8988T (cell line): ENCODE measurements around the gene IDH3B.

ENCODE experiments used
- DNase-seq: peaks from one replicate; pipeline ENCODE4 v3.0.0; 2011

The IDH3B gene

GRCh38 chr20:2655331-2656116 is 8.5 kb downstream of the IDH3B start:
- DNase-seq, result no peak

- DNase-seq, result no peak
Observed at GRCh38 chr20:2654831-2655230, 9.2 kb downstream of the IDH3B start.

GRCh38 chr20:2654384-2654822 is 9.6 kb downstream of the IDH3B start:
- DNase-seq, result no peak

- DNase-seq, result no peak
Observed at GRCh38 chr20:2653556-2654383, 10.2 kb downstream of the IDH3B start.

- no peak for DNase-seq
Observed at GRCh38 chr20:2652724-2653555, 11.1 kb downstream of the IDH3B start.

GRCh38 chr20:2651772-2652723 is 12.0 kb downstream of the IDH3B start, which contains the start of gene NOP56:
NOP56 (plus strand) TSS chr20:2652632; CDS start chr20:2652661, 29 bp downstream.
- peak; percentile 78 for DNase-seq

- no peak for DNase-seq
Observed at GRCh38 chr20:2643708-2644107, 20.3 kb downstream of the IDH3B start.

- no peak for DNase-seq
Observed at GRCh38 chr20:2640899-2641298, 23.1 kb downstream of the IDH3B start.

- DNase-seq, result no peak
Observed at GRCh38 chr20:2640260-2640659, 23.8 kb downstream of the IDH3B start.

GRCh38 chr20:2637246-2637645 is 26.8 kb downstream of the IDH3B start:
- no peak for DNase-seq

- no peak for DNase-seq
Observed at GRCh38 chr20:2633381-2633780, 30.6 kb downstream of the IDH3B start.

GRCh38 chr20:2631228-2631627 is 32.8 kb downstream of the IDH3B start:
- no peak for DNase-seq

GRCh38 chr20:2626853-2627541 is 37.0 kb downstream of the IDH3B start:
- no peak for DNase-seq

- DNase-seq, result no peak
Observed at GRCh38 chr20:2625062-2625461, 39.0 kb downstream of the IDH3B start.

GRCh38 chr20:2624190-2624589 is 39.8 kb downstream of the IDH3B start:
- no peak for DNase-seq

- DNase-seq, result no peak
Observed at GRCh38 chr20:2619961-2620595, 43.9 kb downstream of the IDH3B start.

- no peak for DNase-seq
Observed at GRCh38 chr20:2619337-2619736, 44.7 kb downstream of the IDH3B start.

GRCh38 chr20:2618815-2619214 is 45.2 kb downstream of the IDH3B start:
- no peak for DNase-seq

- no peak for DNase-seq
Observed at GRCh38 chr20:2617099-2617714, 46.8 kb downstream of the IDH3B start.

GRCh38 chr20:2616634-2617033 is 47.4 kb downstream of the IDH3B start:
- no peak for DNase-seq
